UCSD-AML1 (cell line): ENCODE measurements around the gene ACOXL.
"Not testable (repeated sequence)": the region's sequence is repeated elsewhere in the genome, so short reads cannot be mapped to it uniquely, and the experiment has no call there.

Experiments
- DNase-seq: peaks from one replicate; lab custom pipeline; 2025; ENCODE audit not compliant: unreplicated experiment; lab: John Stamatoyannopoulos, UW

The ACOXL gene

DNA sequence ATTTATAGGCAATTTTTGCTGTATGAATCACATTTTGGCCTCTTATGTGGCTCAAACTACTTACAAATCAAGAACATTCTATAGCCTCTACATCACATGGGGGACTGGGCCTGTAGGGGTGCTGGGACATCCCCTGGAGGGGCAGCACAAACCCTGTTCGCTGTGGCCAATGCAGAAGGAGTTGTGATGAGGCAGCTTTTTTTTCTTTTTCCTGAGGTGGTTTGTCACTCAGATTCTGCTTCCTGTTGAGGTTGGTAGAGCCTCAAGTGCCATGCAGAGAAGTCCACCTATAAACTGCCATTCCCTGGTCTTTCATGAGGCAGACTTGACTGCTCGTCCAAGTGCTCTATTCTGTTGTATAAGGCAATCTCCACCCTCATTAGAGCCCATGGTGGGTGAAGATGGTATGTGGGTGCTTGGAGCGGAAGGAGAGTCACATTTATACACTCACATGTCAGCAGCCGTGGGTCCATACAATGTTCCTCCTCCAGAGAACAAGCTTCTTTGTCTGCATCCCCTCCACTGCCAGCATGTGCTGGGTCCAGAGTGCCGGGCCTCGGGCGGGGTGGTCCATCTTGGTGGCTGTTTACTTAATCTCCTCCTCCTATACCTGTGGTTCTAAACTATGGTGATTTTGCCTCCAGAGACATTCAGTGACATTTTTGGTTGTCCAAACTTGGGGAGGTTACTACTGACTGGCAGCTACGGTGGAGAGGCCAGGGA is 120.3 kb downstream of the ACOXL start:
- no peak for DNase-seq

DNA sequence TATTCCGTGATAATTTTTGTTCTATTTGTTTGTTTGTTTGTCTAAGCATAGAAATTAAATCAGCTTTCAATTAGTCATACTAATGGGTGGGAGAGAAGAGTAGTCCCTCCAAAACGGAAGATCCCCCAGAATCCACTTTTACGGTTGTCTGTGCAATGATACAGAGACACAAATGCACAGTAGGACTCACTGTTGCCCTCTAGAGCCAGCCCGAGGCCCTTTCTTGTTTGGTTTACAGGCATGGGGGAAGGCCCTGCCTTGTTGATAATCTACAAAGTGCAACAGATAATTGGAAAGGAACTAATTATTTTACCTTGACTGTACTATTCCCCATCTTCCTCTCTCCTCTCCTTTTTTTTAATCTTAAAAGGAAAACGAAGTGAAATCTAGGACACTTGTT is 121.1 kb downstream of the ACOXL start:
- DNase-seq, result no peak

DNA sequence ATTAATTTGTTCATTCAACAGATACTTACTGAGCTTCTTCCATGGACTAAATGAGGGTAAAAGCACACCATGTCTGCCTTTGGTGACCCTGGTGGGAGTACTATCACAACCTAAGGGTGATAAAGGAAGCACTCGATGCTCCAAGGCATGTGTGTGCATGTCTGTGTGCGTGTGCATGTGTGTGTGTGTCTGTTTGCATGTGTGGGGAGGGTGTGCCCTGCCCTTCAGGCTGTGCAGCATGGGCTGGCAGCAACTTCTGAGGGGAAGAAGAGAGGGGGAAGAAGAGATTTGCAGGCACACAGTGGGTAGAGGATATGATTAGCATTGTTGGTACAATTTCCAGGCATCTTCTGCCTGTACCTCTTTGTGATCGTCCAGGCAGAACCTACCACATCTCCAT is 121.6 kb downstream of the ACOXL start:
- no peak for DNase-seq

DNA sequence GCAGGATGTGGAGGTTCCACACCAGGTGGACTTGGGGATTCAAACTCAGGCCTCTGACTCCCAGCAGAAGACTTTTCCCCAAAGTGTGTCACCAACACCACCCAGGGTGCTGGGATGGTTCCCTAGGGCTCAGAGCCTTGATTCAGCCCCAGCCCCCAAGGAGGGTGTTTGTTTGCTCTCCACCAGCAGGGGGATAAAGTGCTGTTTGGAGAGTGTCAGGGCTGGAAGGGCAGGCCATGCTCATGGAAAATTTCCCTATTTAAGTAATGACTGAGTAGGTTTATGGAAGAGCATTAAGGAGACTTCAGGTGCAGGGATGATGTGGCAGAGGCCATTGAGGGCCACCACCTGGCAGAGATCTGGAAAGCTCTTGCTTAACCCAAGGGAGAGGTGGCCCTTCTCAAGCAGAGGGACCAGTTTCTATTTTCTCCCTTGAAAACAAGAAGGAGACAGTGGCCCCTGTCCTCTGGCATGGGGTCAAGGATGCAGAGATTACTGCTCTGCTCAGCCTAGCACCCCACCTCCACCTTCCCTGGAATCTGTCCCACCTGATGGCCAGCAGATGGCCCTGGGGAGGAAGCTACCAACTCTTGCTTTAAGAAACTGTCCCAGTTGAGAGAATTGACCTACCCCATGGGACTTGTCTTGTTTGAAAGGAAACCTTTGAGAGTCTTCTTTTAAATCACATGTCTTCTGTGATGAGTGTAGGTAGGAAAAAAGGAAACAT is 122.1 kb downstream of the ACOXL start:
- no peak for DNase-seq

DNA sequence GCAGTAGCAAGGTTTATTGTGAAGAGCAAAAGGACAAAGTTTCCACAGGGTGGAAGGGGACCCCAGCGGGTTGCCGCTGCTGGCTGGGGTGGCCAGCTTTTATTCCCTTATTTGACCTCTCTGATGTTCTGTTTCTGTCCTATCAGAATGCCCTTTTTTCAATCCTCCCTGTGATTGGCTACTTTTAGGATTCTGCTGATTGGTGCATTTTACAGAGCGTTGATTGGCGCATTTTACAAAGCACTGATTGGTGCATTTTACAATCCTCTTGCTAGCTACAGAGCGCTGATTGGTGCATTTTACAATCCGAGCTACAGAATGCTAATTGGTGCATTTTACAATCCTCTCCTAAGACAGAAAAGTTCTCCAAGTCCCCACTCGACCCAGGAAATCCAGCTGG is 123.5 kb downstream of the ACOXL start:
- not testable (repeated sequence) for DNase-seq

DNA sequence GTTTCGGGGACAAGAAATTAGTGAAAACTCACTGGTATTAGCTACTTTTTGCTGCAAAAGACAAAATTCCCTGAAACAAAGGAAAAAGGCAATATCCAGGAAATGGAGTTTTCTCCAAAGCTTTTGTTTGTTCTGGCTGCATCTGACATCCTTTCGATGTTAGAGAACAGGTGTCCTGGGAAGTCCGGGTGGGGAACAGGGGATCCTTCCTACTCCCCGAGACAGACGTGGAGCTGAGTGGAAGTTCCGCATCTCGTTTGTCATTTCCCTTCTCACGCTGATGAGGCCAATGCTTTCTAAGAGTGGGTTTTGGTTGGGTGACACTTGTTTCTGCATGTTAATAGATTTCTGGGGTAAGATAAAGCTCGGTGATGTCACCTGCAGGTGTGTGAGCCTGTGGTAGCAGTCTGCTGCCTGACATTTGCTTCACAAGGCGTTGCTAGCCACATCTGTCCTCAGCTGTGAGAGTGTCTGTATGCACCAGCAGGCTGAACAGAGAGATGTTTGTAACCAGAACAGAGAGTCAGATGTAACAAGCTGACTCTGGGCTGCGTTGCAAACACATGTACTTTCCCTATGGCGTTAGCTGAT is 125.9 kb downstream of the ACOXL start:
- DNase-seq, result no peak

- no peak for DNase-seq
These were observed 126.8 kb downstream of the ACOXL start for GRCh38 chr2:110858993-110859701.

GRCh38 chr2:110860630-110861029 is 128.3 kb downstream of the ACOXL start:
- DNase-seq, result no peak

GRCh38 chr2:110861616-110862260 is 129.4 kb downstream of the ACOXL start:
- DNase-seq, result no peak

- DNase-seq, result no peak
These were observed 131.4 kb downstream of the ACOXL start for GRCh38 chr2:110863726-110864125.

DNA sequence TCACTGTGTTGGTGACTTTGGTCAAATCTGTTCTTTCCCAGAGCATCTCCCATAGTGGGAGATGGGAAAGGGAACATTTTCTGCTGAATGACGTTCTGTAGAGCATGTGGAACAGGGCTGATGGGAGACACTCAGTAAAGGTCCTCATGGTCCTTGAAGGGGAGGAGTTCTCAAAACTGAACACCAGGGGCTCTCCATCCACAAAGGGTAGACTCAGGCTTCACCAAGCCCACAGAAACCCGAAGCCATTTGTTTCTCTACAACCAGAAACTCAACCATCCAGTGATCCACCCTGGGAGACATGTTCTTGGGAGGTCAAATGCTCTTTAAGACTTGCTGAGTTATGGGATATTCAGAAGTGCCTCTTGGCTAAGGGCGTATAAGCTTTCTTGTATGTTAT is 131.8 kb downstream of the ACOXL start:
- DNase-seq, result no peak

GRCh38 chr2:110864731-110865130 is 132.4 kb downstream of the ACOXL start:
- DNase-seq, result no peak

- no peak for DNase-seq
These were observed 132.8 kb downstream of the ACOXL start for GRCh38 chr2:110865188-110865587.

GRCh38 chr2:110866045-110866444 is 133.7 kb downstream of the ACOXL start:
- no peak for DNase-seq

GRCh38 chr2:110866466-110866865 is 134.1 kb downstream of the ACOXL start:
- DNase-seq, result no peak

DNA sequence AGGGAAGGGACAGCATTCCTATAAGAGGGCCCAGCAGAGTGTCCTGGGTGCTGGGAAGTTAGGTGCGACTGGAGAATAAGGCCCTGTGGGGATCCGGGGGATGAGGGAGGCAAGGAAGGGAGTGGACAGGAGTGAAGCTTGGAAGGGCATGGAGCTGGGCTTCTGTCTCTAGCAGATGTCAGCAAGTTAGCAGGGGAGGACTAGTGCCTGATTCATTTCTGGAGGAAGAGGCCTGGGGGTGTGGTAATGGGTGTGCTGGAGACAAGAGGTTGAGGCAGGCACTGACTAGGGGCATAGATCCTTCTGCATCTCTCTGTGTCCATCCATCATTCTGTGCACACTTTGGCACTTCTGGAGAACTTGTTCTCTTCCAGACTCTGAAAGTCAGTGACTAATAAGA is 134.7 kb downstream of the ACOXL start:
- DNase-seq, result no peak

- DNase-seq, result no peak
These were observed 136.6 kb downstream of the ACOXL start for GRCh38 chr2:110868971-110869370.

DNA sequence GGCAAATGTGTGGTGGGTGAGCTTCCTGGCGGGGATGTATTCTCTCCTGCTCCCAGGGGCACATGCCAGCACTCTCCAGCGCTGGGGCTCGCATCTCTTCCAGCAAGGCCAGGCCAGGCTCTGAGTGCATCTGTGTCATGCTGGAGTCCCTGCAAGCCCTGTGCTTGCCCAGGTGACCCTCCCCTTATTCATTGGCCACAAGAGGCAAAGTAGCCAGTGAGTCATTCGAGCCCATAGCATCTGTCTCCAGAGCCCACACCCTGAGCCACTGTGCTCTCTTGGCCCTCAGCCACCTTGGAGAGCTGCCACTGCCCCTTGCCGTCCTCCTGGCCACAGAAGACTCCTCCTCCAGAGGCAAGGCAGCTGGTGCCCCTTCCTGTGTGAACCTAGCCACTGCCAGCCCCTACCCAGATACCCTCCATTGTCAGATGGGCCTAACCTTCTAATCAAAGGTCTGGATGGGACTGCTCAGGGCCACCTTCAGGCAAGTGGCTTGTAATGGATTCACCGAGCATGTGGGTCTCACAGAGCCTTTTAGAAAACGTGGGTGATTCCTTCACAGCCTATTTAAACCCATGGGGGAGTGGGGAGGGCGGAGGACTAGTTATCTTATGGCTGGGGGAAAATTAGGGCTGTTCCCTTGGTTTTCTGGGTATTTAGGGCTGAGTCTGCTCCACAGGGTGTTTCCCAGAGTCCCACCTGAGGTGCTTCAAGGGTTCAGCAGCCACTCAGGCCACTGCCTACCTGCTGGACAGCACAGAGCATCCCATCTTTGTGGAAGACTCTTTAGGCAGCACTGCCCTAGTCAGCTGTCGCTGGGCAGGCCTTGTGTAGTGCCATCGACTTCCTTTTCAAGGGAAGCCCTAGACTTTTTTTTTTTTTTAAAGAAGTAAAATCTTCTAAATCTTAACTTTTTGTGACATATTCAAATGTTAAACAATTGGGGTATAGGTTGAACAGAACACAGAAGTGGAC is 137.4 kb downstream of the ACOXL start:
- no peak for DNase-seq

DNA sequence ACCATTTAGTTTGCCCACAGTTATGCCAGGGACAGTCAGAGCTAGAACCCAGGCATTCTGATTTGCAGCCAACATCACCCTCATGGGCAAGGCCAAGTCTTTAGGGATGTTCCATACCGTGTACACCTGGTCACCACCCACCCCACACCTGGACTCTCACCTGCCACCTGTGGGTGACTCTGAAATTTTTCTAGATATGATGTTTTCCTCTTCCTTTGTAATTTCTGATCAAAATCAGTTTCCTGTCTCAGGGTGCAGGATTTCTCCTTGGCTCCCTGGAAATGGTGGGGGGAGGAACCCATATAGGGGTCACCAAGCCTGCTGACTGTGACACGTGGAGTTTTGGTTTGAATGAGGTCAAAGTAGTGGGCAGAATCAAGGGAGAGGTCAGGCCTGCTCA is 138.2 kb downstream of the ACOXL start:
- DNase-seq, result no peak

DNA sequence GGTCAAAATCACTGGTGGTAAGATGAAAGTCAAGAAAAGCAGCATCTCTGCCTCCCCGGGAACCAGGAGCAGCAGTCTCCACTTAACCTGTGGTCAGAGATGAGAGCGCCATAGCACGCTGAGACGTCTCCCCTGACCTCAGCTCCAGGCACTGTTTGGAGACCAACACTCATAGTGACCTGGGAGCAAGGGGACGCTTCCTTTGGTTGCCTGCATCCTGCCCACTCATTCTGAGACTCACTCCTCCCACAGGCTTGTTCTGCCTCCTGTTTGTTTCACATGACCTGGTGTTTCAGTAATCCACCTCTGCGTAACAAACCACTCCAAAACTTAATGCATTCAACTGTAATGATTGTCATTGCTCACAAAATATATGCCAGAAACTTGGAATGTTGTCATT is 139.3 kb downstream of the ACOXL start:
- no peak for DNase-seq
